22Rv1 (cell line): ENCODE measurements around the gene GCNT4.

ENCODE experiments used
- CTCF ChIP-seq: fragments of 450-650 bp; IDR thresholded peaks from 2 replicates; pipeline ENCODE4 v1.5.1; 2017; ENCODE audit warnings: mild to moderate bottlenecking
- ZFX ChIP-seq: fragments of 450-650 bp; IDR thresholded peaks from 2 replicates; pipeline ENCODE4 v1.6.1; 2017; ENCODE audit warnings: antibody characterized with exemption, borderline replicate concordance

- TF ChIP-seq CTCF (no peak), ZFX (no peak)
These were observed 21.0 kb downstream of the GCNT4 start for GRCh38 chr5:75031366-75031765.
